Right ventricle myocardium superior (tissue), 1 donor: ENCODE measurements around the gene C1QTNF4. TPM values are rescaled to one million over a fixed set of nuclear protein-coding genes. Genes with fewer than 3 reads are reported as not detected.
"Not testable (repeated sequence)": the region's sequence is repeated elsewhere in the genome, so short reads cannot be mapped to it uniquely, and the experiment has no call there.

ENCODE experiments used
- ATAC-seq: fragments of 200-7000 bp; cut with Tn5 transposase; one replicate; pipeline ENCODE4 v1.9.1; 2020; ENCODE audit warnings: mild to moderate bottlenecking; ENCODE audit not compliant: poor library complexity
- DNase-seq: peaks from one replicate; pipeline ENCODE4 v3.0.0-alpha.2; 2020
- intact Hi-C: fragments of 100-400 bp; cut with DNase I; formaldehyde crosslinking; loops from one replicate; pipeline ENCODE4 v1.11.2; 2022
- total RNA-seq: library from RNA; stranded (reverse); fragmentation: NEBNext Ultra II Directional; extraction: Animal tissue kit (Norgen Biotek cat#: 25700); gene quantifications from one replicate; pipeline ENCODE4 v1.2.1, GENCODE V29; 2021
- donor health status: DM: no; HTN: yes; CAD: no; lungs with severe emphysema.

The C1QTNF4 gene
- total RNA-seq, 1 donor from 2014 or later: 0.48 TPM

DNA sequence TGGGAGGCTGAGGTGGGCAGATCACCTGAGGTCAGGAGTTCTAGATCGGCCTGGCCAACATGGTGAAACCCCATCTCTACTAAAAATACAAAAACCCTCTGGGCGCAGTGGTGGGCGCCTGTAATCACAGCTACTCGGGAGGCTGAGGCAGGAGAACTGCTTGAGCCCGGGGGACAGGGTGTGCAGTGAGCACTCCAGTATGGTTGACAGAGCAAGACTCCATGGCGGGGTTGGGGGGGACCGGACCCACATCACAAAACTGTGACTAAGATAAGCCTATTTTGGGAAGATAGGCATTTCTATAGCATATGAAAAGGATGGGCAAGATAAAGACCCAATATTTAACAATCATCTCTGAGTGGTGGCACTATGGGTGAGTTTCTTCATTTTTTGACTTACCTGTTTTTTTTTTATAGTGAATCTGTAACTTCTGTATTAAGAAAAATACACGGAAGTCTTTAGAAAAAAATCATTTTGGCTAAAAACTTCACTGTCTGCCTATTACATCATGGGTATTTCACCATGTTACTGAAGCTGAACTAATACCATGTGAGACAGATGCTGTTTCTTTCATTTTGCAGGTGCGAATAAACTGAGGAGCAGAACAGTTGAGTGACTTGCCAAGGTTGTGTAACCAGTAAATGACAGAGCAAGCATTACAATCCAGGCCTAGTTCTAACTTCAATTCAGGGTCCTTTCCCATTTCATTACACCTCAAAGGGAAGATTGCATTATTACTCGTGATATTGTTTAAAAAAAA, 43.7 kb downstream of the C1QTNF4 start:
- intact Hi-C loops: no loop called here
- ATAC-seq (no peak), DNase-seq (no peak)

DNA sequence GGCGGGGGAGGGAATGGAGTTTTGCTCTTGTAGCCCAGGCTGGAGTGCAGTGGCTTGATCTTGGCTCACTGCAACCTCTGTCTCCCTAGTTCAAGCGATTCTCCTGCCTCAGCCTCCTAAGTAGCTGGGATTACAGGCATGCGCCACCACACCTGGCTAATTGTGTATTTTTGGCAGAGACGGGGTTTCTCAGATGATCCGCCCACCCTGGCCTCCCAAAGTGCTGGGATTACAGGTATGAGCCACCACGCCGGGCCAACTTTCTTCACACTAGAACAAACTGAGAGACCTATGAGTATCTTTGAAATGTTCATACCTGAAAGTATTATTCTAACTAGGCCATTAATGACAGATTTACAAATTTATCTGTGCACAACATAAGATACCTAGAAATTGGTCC, 47.9 kb downstream of the C1QTNF4 start:
- DNase-seq, intact Hi-C loops, ATAC-seq: not testable (repeated sequence)

DNA sequence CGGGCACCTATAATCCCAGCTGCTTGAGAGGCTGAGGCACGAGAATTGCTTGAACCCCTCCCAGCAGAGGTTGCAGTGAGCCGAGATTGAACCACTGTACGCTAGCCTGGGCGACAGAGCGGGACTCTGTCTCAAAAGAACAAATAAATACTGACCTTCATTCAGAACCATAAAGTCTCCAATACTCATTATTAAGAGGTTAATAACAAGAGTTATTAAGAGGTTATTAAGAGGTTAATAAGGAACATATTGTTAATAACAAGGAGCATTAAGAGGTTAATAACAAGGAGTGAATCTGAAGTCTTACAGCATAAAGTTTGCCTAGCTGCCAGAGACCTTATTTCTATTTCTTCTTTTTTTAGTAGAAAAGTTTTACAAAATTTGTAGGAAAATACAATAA, 48.9 kb downstream of the C1QTNF4 start:
- no peak for ATAC-seq
- intact Hi-C loops: no loop called here

DNA sequence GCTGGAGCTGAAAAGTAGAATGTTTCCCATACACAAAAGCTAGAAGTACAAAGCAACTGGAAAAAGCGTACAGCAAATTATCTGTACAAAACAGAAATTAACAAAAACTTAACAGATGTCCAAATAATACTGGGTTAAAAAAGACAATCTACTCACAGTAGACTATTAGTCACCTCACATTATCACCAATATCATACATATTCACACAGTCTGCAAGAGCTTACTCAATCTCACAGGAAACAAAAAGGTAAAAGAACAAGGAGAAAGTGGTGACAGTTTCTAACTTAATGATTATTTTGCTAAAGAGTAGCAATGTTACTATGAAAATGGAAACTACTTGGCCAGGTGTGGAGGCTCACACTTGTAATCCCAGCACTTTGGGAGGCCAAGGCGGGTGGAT, 53.1 kb downstream of the C1QTNF4 start:
- intact Hi-C loops: no loop called here
- no peak for ATAC-seq

More for the DNA sequence above, 48.9 kb downstream of the C1QTNF4 start:
- no peak for DNase-seq

DNA sequence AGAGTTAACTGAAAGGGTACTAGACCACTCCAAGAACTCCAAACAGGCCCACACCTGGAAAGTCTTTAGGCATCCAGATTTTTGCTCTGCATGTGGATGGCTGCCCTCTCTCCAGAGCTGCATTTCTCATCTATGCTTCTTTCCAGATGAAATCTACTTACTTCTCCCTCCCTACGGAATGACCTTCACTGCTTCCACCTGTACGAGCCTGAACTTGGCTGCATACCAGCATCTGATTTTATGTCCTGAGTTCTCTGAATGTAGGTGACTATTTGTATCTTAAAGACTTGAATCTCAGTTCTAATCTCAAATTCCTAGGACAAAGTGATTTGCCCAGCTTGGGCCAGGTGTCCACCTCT, 54.6 kb downstream of the C1QTNF4 start:
- DNase-seq: no peak
- intact Hi-C loops: no loop called here
- no peak for ATAC-seq

More for the DNA sequence above, 53.1 kb downstream of the C1QTNF4 start:
- no peak for DNase-seq

Other genes starting within 250 kb of the C1QTNF4 start
- 2,568 TPM for gene MYBPC3, start 241.7 kb downstream of the C1QTNF4 start, total RNA-seq
- 11.1 TPM for gene SPI1, start 215.9 kb downstream of the C1QTNF4 start, total RNA-seq
- 34.5 TPM for gene SLC39A13, start 185.8 kb downstream of the C1QTNF4 start, total RNA-seq
- 166 TPM for gene PSMC3, start 168.0 kb downstream of the C1QTNF4 start, total RNA-seq
- gene RAPSN, start 145.3 kb downstream of the C1QTNF4 start, total RNA-seq: 6.7 TPM
- gene CELF1, start 41.3 kb downstream of the C1QTNF4 start, total RNA-seq: 97.4 TPM
- gene PTPMT1, start 28.8 kb downstream of the C1QTNF4 start, total RNA-seq: 20.9 TPM
- 12.9 TPM for gene KBTBD4, start 15.4 kb downstream of the C1QTNF4 start, total RNA-seq
- 350 TPM for gene NDUFS3, start 15.3 kb downstream of the C1QTNF4 start, total RNA-seq
- gene FAM180B, start 7.7 kb downstream of the C1QTNF4 start, total RNA-seq: not detected
- gene MTCH2, start 48.1 kb upstream of the C1QTNF4 start, total RNA-seq: 111 TPM
- 0.35 TPM for gene AGBL2, start 121.0 kb upstream of the C1QTNF4 start, total RNA-seq
- gene FNBP4, start 172.9 kb upstream of the C1QTNF4 start, total RNA-seq: 41.0 TPM